Measurements from ENCODE around the gene NCL.

DNA sequence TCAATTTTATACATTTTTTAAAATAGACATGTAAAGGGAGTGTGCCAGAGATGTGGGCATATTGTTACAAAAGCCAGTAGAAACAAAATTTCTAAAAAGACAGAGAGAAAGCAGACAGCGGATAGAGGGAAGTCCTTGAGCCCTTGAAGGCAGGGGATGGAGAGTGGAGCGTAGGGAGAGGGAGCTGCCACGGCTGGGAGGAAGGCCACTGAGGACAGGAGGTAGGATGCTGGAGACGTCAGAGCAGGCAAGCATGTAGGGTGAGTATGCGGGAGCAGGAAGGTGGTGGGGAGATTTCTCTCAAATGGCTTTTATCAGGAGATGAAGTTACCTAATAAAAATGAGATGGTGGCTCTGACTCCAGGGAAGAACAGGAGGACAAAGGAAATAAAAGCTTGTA lies 24.0 kb upstream of the NCL start:
- no peak for TF ChIP-seq EP300 (IDR thresholded peaks at IDR 0.05)
- no peak for TF ChIP-seq POLR2A (IDR thresholded peaks at IDR 0.05)
- TF ChIP-seq, protein P1, sequence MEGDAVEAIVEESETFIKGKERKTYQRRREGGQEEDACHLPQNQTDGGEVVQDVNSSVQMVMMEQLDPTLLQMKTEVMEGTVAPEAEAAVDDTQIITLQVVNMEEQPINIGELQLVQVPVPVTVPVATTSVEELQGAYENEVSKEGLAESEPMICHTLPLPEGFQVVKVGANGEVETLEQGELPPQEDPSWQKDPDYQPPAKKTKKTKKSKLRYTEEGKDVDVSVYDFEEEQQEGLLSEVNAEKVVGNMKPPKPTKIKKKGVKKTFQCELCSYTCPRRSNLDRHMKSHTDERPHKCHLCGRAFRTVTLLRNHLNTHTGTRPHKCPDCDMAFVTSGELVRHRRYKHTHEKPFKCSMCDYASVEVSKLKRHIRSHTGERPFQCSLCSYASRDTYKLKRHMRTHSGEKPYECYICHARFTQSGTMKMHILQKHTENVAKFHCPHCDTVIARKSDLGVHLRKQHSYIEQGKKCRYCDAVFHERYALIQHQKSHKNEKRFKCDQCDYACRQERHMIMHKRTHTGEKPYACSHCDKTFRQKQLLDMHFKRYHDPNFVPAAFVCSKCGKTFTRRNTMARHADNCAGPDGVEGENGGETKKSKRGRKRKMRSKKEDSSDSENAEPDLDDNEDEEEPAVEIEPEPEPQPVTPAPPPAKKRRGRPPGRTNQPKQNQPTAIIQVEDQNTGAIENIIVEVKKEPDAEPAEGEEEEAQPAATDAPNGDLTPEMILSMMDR (IDR thresholded peaks at IDR 0.05): no peak
- no peak for TF ChIP-seq POLR2AphosphoS5 (IDR thresholded peaks at IDR 0.05)
